ENCODE results near the gene CCDC68.

The CCDC68 gene

GRCh38 chr18:54919412-54919811 is 39.8 kb downstream of the CCDC68 start:
- Histone ChIP-seq H3K4me3 (ENCODE audit: low read depth, low read length) (no peak overlapping the region), H3K27ac (ENCODE audit: extremely low read depth, low read depth, low read length) (no peak overlapping the region), H3K36me3 (ENCODE audit: control insufficient read depth in 2 of 2, insufficient read depth in 1 of 2, low read length in 2 of 2) (no peaks in the 10 kb centered on the region; a peak in 1 of 3 replicates), H3K9me3 (ENCODE audit: control insufficient read depth, insufficient read depth, low read depth, low read length) (no peaks in the 10 kb centered on the region), H3K4me1 (ENCODE audit: control insufficient read depth, insufficient read depth, low read length) (no peaks in the 10 kb centered on the region)
- ChIA-PET CTCF (no interaction called here), POLR2A (no interaction called here)
- TF ChIP-seq ZNF837 (tag by site-specific recombination; IDR thresholded peaks at IDR 0.05) (no peak), YY2 (tag by site-specific recombination; IDR thresholded peaks at IDR 0.05) (no peak), ZNF48 (tag by site-specific recombination; IDR thresholded peaks at IDR 0.05) (no peak), ZNF23 (tag by site-specific recombination; IDR thresholded peaks at IDR 0.05; ENCODE audit: borderline replicate concordance) (no peak), ZNF623 (tag by site-specific recombination; IDR thresholded peaks at IDR 0.05) (no peak), SP2 (tag by site-specific recombination; IDR thresholded peaks at IDR 0.05) (no peak), ZNF324 (tag by site-specific recombination; IDR thresholded peaks at IDR 0.05) (no peak), ZNF174 (tag by site-specific recombination; IDR thresholded peaks at IDR 0.05) (no peak), ZNF221 (tag by site-specific recombination; IDR thresholded peaks at IDR 0.05; ENCODE audit: borderline replicate concordance) (no peak), ZBTB8A (tag by site-specific recombination; IDR thresholded peaks at IDR 0.05) (no peak), ZBTB21 (tag by site-specific recombination; IDR thresholded peaks at IDR 0.05) (no peak), ZNF157 (tag by site-specific recombination; IDR thresholded peaks at IDR 0.05) (no peak)
- TF ChIP-seq, protein P1, sequence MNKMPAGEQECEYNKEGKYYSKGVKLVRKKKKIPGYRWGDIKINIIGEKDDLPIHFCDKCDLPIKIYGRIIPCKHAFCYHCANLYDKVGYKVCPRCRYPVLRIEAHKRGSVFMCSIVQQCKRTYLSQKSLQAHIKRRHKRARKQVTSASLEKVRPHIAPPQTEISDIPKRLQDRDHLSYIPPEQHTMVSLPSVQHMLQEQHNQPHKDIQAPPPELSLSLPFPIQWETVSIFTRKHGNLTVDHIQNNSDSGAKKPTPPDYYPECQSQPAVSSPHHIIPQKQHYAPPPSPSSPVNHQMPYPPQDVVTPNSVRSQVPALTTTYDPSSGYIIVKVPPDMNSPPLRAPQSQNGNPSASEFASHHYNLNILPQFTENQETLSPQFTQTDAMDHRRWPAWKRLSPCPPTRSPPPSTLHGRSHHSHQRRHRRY (tag by site-specific recombination; IDR thresholded peaks at IDR 0.05): no peak
- TF ChIP-seq, protein P2, sequence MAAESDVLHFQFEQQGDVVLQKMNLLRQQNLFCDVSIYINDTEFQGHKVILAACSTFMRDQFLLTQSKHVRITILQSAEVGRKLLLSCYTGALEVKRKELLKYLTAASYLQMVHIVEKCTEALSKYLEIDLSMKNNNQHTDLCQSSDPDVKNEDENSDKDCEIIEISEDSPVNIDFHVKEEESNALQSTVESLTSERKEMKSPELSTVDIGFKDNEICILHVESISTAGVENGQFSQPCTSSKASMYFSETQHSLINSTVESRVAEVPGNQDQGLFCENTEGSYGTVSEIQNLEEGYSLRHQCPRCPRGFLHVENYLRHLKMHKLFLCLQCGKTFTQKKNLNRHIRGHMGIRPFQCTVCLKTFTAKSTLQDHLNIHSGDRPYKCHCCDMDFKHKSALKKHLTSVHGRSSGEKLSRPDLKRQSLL (tag by site-specific recombination; IDR thresholded peaks at IDR 0.05): no peak

DNA sequence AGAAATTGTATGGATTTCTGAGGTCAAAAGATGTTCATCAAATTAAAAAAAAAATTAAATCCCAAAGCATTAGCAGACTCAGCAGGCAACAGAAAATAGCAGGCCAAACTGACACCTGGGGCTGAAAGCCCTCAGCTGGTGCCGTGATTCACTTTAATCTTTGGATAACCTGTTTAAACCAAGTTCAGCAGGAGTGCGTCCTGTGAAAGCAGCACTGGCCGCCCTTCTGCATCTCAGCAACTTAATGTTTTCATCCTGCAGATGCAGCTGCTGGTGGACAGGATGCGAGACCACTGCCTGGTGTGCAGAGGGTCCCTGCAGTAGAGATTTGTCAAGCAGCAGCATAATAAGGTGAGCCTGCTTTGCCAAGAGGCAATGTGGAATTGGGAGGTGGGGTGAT is 41.2 kb downstream of the CCDC68 start:
- Histone ChIP-seq H3K4me1 (ENCODE audit: control insufficient read depth, insufficient read depth, low read length) (no peaks in the 10 kb centered on the region), H3K27ac (ENCODE audit: extremely low read depth, low read depth, low read length) (no peak overlapping the region), H3K4me3 (ENCODE audit: low read depth, low read length) (no peak overlapping the region), H3K9me3 (ENCODE audit: control insufficient read depth, insufficient read depth, low read depth, low read length) (no peaks in the 10 kb centered on the region), H3K36me3 (ENCODE audit: control insufficient read depth in 2 of 2, insufficient read depth in 1 of 2, low read length in 2 of 2) (no peaks in the 10 kb centered on the region; a peak in 1 of 3 replicates)
- ChIA-PET POLR2A (no interaction called here), CTCF (interaction anchor here (0.7 kb wide), 1 partner anchor 20 kb away, joined by 3 read pairs; no protein-coding TSS in a partner anchor)
- TF ChIP-seq ZNF398 (tag by site-specific recombination; IDR thresholded peaks at IDR 0.05) (no peak), ZSCAN23 (tag by site-specific recombination; IDR thresholded peaks at IDR 0.05) (no peak), ZNF837 (tag by site-specific recombination; IDR thresholded peaks at IDR 0.05) (no peak), ZBTB21 (tag by site-specific recombination; IDR thresholded peaks at IDR 0.05) (no peak), HOXA7 (CRISPR knock-in tag; IDR thresholded peaks at IDR 0.05; ENCODE audit: borderline replicate concordance) (no peak), ZNF600 (tag by site-specific recombination; IDR thresholded peaks at IDR 0.05) (no peak), TSHZ1 (tag by site-specific recombination; IDR thresholded peaks at IDR 0.05; ENCODE audit: borderline replicate concordance) (no peak)

Measured in HEK293 (cell line).